Measurements from ENCODE around the gene MVD. TPM values are rescaled to one million over a fixed set of nuclear protein-coding genes. Genes with fewer than 3 reads are reported as not detected.

The MVD gene
- total RNA-seq, 1 donor from 2014 or later = 64.0 TPM

DNA sequence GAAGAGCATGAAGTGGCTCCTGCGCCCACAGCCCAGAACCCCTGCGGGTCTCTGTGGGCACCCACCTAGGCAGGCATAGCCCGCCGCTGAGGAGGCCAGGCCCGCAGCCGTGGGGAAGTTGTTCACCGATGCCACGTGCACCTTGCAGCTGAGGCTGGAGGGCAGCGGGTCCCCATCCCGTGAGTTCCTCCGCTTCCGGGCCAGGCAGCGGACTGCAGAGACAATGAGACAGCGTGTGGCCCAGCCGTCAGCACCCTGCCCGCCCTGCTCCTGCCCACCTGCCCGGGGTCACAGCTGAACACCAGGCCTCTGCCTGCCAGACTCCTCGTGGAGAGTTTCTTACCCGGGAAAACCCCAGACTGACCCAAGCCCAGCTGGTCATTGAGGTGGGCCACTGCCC, 5.5 kb downstream of the MVD start:
- Mint-ChIP-seq H3K27ac (no peak overlapping the region), H3K36me3 (peaks cover 7% of the 10 kb centered on the region), H3K27me3 (ENCODE audit: low read depth) (no peaks in the 10 kb centered on the region), H3K4me3 (no peak overlapping the region), H3K4me1 (peaks cover 10% of the 10 kb centered on the region), H3K9me3 (no peaks in the 10 kb centered on the region)
- no peak for DNase-seq (ENCODE audit: low spot score in 2 of 2, unreplicated experiment in 2 of 2)
- TF ChIP-seq, protein P1, sequence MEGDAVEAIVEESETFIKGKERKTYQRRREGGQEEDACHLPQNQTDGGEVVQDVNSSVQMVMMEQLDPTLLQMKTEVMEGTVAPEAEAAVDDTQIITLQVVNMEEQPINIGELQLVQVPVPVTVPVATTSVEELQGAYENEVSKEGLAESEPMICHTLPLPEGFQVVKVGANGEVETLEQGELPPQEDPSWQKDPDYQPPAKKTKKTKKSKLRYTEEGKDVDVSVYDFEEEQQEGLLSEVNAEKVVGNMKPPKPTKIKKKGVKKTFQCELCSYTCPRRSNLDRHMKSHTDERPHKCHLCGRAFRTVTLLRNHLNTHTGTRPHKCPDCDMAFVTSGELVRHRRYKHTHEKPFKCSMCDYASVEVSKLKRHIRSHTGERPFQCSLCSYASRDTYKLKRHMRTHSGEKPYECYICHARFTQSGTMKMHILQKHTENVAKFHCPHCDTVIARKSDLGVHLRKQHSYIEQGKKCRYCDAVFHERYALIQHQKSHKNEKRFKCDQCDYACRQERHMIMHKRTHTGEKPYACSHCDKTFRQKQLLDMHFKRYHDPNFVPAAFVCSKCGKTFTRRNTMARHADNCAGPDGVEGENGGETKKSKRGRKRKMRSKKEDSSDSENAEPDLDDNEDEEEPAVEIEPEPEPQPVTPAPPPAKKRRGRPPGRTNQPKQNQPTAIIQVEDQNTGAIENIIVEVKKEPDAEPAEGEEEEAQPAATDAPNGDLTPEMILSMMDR (IDR thresholded peaks at IDR 0.05; ENCODE audit: unreplicated experiment) = no peak

DNA sequence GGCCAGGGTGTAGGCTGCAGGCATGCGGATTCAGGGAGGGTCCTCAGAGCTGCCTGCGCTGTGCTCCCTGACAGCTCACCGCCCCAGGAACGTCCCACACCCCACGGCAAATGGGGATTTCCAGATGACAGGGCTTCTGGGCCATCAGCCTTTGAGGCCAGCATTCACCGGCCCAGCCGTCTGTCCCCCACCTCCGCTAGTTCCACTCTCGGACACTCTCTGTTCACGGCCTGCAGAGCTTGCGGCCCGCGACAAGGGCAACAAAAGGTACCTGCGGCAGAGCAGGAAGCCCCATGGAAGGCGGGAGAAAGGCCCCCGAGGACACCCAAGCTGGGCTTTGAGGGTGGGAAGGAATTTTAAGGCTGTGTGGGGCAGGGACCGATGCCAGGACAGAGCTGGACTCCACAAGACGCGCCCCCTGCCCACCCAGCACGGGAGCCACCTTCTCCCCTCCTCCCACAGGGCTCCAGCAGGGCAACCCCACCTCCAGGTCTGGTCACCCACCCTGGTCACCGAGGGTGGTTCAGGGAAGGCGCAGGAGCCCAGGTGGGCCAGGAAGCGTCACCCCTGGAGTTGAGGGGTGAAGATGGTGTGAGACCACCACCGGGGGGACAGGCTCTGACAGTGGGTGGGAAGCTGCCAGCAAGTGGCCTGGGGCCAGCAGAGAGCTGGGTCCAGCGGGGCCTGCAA, 6.5 kb downstream of the MVD start:
- H3K9me3 Mint-ChIP-seq = no peaks in the 10 kb centered on the region
- peaks cover 4% of the 10 kb centered on the region for H3K4me1 Mint-ChIP-seq
- no peaks in the 10 kb centered on the region for H3K27me3 Mint-ChIP-seq (ENCODE audit: low read depth)
- TF ChIP-seq, protein P1 (IDR thresholded peaks at IDR 0.05; ENCODE audit: unreplicated experiment) = no peak
- peaks cover 7% of the 10 kb centered on the region for H3K36me3 Mint-ChIP-seq
- DNase-seq (ENCODE audit: low spot score in 2 of 2, unreplicated experiment in 2 of 2) = no peak
- H3K4me3 Mint-ChIP-seq = no peak overlapping the region
- no peak overlapping the region for H3K27ac Mint-ChIP-seq

DNA sequence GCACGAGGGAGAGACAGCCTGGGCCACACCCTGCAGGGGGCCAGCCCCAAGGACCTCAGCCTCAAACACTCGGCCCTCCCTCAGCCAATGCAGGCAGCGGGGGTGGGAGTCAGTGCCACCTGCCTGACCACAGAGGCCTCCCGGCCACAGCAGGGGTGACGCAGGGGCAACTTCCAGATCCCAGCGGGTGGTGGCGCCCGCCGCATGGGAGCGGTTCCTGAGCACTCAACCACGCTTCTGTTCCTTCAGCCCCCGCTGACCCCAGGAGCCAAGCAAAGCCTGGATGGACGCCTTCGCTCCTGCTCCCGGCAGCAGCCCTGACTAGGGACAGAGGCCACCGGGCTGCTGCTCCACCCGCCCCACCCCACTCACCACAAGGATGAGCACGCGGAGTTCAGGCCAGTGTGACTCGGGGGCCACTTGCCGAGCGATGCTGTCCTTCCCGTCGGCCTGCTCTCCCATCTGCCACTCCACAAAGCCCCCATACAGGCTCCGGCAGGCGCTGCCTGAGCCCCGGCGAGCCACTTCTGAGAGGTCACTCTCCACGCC, 7.1 kb downstream of the MVD start:
- H3K27ac Mint-ChIP-seq = no peak overlapping the region
- H3K9me3 Mint-ChIP-seq = no peaks in the 10 kb centered on the region
- TF ChIP-seq, protein P1 (IDR thresholded peaks at IDR 0.05; ENCODE audit: unreplicated experiment) = no peak
- no peak overlapping the region for H3K4me3 Mint-ChIP-seq
- H3K27me3 Mint-ChIP-seq (ENCODE audit: low read depth) = no peaks in the 10 kb centered on the region
- no peak for DNase-seq (ENCODE audit: low spot score in 2 of 2, unreplicated experiment in 2 of 2)
- H3K36me3 Mint-ChIP-seq = peaks cover 7% of the 10 kb centered on the region
- peaks cover 2% of the 10 kb centered on the region for H3K4me1 Mint-ChIP-seq

DNA sequence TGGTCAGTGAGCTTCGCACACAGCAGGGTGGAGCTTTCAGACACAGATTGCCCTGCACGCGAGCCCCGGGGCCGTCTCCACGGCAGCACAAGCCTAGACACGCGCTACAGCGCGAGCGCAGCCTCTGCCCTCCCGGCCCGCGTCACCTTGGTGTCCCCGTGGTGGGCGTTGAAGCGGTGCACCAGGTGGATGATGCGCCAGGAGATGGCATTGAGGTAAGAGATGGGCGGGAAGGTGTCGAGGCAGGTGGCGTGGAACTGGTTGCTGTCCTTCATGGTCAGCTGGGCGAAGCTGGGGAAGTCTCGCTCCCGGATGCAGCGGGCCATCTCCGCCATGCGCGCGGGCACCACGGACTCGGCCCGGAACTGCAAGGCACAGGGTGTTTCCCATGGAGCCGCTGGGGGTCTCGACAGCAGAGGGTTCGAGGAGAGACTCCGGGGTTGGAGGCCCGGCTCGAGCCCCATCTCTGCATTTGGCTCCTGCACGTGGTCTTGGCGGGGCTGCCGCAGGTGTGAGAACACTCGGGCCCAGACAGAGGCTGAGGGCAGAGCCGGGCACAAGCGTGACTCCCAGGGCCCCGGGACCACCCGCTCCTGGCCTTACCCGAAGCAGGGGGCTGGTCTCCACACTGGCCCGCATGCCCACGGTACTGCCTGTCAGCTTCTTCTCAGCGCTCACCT, 7.7 kb downstream of the MVD start:
- peaks cover 3% of the 10 kb centered on the region for H3K4me1 Mint-ChIP-seq
- H3K9me3 Mint-ChIP-seq = no peaks in the 10 kb centered on the region
- TF ChIP-seq, protein P1 (IDR thresholded peaks at IDR 0.05; ENCODE audit: unreplicated experiment) = no peak
- no peak overlapping the region for H3K4me3 Mint-ChIP-seq
- DNase-seq (ENCODE audit: low spot score in 2 of 2, unreplicated experiment in 2 of 2) = no peak
- H3K27ac Mint-ChIP-seq = no peak overlapping the region
- no peaks in the 10 kb centered on the region for H3K27me3 Mint-ChIP-seq (ENCODE audit: low read depth)
- H3K36me3 Mint-ChIP-seq = peaks cover 7% of the 10 kb centered on the region

DNA sequence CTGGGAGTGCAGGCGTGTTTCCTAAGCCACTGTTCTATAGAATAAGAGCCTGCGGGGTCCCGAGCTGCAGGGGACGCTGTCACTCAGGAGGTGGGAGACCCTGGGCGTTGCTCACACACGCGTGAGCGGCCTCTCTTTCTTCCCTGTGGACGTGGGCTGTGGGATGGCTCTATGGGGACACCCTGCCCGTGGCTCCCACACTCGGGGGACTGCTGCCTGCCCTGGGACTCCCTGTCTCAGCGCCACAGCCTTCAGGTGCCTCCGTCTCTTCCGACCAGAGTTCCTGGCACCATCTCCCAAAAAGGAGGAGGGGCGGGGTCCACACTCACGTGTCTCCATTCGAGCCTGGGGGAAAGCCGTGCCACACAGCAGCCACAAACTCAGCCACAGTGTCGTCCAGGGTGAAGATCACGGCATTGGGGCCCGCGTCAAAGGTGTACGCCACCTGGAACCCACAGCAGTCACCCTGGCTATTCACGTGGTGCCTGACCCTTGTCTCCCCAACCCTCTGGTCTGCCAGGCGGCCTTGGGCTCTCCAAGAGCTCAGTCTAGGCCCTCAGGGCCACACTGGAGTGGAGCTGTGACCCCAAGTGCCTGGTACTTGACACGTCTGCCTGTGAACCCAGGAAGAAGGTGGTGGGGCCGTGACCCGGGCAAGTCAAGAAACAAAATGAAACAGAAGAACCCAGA, 8.4 kb downstream of the MVD start:
- Mint-ChIP-seq H3K9me3 (no peaks in the 10 kb centered on the region), H3K27ac (no peak overlapping the region), H3K27me3 (ENCODE audit: low read depth) (no peaks in the 10 kb centered on the region), H3K36me3 (peaks cover 7% of the 10 kb centered on the region), H3K4me3 (no peak overlapping the region), H3K4me1 (peaks cover 6% of the 10 kb centered on the region)
- TF ChIP-seq, protein P1 (IDR thresholded peaks at IDR 0.05; ENCODE audit: unreplicated experiment) = no peak
- no peak for DNase-seq (ENCODE audit: low spot score in 2 of 2, unreplicated experiment in 2 of 2)

All from mesothelial cell of epicardium (in vitro differentiated cells).